Skin of body (tissue), 2 donors: ENCODE data around the gene ZBTB20. TPM values are rescaled to one million over a fixed set of nuclear protein-coding genes. Genes with fewer than 3 reads are reported as not detected.
"Not testable (repeated sequence)": the region's sequence is repeated elsewhere in the genome, so short reads cannot be mapped to it uniquely, and the experiment has no call there.

ENCODE experiments used
- DNase-seq: peaks from one replicate; lab custom pipeline; 2025; lab: John Stamatoyannopoulos, UW
- total RNA-seq: library from RNA; depleted of rRNA; stranded (reverse); fragments of >200 nt; gene quantifications from one replicate; pipeline ENCODE4 v1.2.3, GENCODE V29; 2014

Gene ZBTB20
- total RNA-seq, 1 donor from 2014 or later = 45.8 TPM

- no peak for DNase-seq
These were observed 312.7 kb downstream of the ZBTB20 start for GRCh38 chr3:114834175-114834940.

DNA sequence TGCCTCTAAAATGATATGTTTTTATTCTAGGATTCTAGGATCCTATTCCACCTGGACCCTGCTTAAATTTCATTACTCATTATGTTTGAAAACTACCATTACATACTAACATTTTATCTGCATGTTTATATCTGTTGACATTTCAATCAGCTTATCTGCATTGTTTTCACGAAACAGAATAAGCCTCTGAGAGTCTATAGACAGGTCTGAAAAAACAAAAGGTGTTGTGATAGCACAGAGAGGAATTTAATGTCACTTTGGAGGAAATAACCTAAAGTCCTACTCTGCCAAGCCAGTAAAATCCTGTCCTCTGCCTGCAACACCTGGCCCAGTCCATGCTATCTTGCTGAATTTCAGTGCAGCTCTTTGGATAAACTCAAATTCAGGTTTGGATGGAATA, 315.2 kb downstream of the ZBTB20 start:
- DNase-seq = no peak

GRCh38 chr3:114830652-114831051, 316.4 kb downstream of the ZBTB20 start:
- DNase-seq = no peak

DNA sequence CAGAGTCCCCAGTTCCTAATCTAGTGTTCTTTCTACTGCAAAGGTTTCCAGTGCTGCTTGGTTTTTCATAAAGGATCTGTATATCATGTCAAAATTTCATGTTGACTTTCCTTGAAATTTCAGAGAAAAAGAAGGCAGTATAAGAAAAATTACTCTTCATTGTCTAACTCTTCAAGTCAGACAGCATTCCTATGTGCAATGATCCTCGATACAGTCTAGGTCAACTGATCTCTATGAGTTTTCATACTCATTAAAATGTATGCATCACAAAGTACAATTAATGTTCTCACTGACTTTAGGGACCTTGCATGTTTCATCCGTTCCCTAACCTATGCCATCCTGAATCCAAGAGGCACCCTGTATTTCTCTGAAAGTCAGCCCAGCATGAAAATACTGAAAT, 317.3 kb downstream of the ZBTB20 start:
- DNase-seq = no peak

DNA sequence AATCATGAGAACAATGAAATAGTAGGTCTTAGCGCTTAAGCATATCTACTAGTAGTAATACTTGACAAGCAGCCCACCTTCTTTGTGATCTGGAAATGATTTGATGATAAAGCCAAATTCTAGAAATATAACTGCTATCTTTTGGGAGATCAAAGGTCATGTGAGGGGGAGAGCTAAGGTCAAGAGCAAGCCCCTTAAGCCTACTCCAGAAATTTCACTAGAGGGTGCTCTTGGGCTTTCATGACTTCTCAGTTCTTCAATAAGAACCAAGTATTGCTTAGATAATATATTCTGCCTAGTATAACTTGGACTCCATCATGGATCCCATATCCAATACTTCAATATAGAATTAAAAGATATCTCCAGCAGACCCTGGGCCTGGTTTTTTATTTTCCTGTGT, 319.6 kb downstream of the ZBTB20 start:
- DNase-seq = peak; percentile 10

GRCh38 chr3:114824014-114824413, 323.1 kb downstream of the ZBTB20 start:
- DNase-seq = no peak

DNA sequence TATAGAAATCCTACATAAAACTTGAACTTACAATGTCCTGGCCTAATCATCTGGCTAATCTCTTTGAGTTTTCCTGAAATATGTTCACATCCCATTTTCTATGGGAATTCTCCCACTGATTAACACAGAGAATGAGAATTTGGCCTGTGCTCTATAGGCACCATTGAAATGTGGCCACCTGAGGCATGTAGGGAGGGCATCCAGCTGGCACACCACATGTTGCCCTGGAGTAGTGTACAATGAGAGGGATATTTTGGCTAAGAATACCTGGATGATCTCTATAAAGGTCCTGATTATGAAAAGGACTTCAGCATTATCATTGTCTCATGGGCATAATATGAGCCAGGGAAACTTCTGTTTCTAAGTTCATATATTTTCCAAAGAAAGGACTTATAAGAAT, 324.0 kb downstream of the ZBTB20 start:
- no peak for DNase-seq

GRCh38 chr3:114816052-114816451, 331.0 kb downstream of the ZBTB20 start:
- no peak for DNase-seq

DNA sequence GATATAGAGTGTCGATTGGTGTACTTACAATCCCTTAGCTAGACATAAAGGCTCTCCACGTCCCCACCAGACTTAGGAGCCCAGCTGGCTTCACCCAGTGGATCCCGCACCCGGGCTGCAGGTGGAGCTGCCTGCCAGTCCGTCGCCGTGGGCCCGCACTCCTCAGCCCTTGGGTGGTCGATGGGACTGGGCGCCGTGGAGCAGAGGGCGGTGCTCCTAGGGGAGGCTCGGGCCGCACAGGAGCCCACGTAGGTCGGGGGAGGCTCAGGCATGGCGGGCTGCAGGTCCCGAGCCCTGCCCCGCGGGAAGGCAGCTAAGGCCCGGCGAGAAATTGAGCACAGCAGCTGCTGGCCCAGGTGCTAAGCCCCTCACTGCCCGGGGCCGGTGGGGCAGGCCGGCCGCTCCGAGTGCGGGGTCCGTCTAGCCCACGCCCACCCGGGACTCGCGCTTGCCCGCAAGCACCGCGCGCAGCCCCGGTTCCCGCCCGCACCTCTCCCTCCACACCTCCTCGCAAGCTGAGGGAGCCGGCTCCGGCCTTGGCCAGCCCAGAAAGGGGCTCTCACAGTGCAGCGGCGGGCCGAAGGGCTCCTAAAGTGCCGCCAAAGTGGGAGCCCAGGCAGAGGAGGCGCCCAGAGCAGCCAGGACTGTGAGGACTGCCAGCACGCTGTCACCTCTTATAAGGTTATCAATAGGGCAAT, 334.4 kb downstream of the ZBTB20 start:
- DNase-seq = not testable (repeated sequence)

GRCh38 chr3:114809668-114810413, 337.2 kb downstream of the ZBTB20 start:
- no peak for DNase-seq

DNA sequence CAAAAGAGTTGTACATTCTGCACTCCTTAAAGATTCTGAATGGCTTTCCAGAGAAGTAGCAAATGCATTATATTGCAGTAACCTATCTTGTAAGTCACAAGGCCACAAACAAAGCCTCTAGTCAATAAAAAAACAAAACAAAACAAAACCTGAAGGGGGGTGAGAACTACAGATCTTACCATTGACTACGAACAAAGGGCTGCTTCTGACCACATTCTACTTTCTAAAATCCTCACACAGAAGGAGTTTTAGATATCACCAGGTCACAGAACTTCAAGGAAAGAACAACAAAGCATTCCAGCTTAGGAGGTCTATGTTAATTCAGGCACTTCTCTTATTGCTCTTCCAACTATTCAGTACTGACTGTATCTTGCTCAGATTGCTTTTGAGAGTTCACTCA, 343.0 kb downstream of the ZBTB20 start:
- DNase-seq = no peak

GRCh38 chr3:114803042-114803695, 343.9 kb downstream of the ZBTB20 start:
- no peak for DNase-seq

GRCh38 chr3:114800272-114801031, 346.6 kb downstream of the ZBTB20 start:
- peak; percentile 17 for DNase-seq

DNA sequence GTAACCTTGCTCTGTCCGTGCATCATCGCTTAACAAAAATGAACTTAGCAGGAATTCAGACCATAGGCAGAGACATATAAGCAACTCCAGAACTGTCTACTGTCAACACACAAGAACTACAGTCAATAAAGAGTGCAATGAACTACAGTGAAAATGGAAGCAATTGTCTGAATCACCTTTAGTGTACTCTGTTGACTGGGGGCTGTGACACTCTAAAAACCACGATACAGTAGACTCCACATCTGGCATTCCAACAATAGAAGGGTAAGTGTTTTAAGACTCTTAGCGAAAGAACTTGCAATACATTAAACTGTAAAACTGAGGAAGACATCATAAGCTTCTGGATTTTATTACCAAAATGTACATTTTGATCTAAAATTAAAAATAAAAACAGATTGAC, 347.3 kb downstream of the ZBTB20 start:
- DNase-seq = no peak

DNA sequence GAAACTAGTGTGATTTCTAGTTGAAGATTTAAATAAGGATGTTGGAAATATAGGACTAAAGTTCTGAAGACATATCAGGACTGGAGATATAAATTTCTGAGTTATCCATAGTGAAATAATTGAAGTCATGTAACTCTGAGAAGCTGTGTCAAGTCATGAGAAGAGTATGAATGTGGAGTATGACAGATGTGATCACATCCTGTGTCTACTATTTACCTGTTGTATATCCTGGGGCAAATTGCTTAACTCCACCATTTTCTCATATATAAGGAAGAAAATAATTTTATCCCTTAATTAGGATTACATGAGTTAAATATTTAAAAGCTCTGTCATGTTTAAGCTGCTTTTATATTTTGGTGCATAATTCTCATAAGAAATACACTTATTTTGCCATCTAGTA, 350.3 kb downstream of the ZBTB20 start:
- no peak for DNase-seq

- DNase-seq = no peak
These were observed 352.0 kb downstream of the ZBTB20 start for GRCh38 chr3:114794894-114795630.

DNA sequence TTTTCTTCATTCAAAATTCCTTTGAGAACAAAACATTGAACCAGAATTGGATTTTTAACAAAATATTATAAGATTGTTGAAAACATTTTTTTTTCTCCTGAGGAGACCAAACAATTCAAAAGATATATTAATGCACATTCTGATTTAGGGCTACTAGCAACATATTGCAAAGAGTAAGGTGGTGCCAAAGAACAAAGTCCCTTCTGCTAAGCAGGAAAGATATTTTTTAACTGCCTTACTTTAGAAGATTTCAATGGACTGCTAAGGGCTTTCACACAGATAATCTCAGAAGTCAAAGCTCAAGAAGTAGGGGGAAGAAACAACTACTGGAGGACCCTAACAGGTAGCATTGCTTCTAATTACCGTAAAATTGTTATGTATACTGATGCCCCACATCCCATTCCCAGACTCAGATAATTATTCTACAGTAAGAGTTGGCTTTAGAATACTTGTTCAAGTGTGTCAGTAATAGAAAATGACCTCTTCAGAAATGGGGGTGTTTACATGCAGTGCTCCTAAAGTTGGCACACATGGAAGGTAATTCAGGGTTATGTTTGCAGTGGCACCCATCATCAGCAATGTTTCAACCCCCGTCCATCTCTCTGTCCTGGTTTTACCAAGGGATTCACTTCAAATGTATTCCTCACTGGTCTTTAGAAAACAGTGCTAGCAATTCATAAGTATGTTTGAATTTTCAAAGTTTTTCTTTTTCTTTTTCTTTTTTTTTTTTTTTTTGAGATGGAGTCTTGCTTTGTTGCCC, 354.7 kb downstream of the ZBTB20 start:
- DNase-seq = no peak

GRCh38 chr3:114790752-114791151, 356.3 kb downstream of the ZBTB20 start:
- DNase-seq = no peak

- DNase-seq = no peak
These were observed 357.3 kb downstream of the ZBTB20 start for GRCh38 chr3:114789803-114790202.

- no peak for DNase-seq
These were observed 371.7 kb downstream of the ZBTB20 start for GRCh38 chr3:114775395-114775794.
